ENCODE data around the gene SIRPG.
A peak's percentile ranks its signal among the peaks of the same experiment; 100 is the strongest.
"Not testable (repeated sequence)": the region's sequence is repeated elsewhere in the genome, so short reads cannot be mapped to it uniquely, and the experiment has no call there.

Gene SIRPG

DNA sequence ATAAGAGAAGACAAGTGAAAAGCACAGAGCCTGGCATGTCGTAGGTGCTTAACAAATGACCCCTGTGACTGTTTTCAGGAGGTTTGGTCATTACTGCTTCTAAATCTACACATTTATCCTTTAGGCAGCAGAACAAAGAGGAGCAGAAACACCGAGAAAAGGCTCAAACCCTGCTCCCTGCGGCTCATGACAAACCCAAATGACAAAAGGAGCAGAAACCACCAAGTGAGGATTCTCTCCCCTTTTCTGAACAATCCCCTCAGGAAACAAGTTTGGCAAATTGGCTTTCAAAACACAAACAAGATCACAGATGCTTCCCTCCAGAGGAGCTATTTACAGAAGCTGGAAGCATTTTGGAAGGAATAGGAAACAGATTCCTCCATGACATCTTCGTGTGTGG lies 15.8 kb upstream of the SIRPG start:
- DNase-seq, result no peak
- intact Hi-C loops (cut with DNase I), result no loop called here

DNA sequence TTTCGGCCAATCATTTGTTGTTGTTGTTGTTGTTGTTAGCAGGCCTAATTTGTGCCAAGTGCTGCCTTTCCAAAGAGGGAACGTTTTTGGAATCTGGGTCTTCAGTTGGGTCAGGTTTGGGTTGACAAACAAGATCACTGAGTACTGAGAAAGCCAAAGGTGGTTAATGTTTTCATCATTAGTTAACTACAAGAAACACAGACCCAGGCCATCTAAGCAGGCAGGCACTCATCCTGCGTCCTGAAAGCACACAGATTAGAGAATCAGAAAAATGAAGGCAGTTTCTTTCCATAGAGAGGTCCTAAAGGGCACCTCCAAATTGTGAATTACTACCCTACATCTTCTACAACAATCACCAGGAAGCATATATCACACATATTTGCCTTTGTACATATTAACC lies 15.1 kb upstream of the SIRPG start:
- no peak for DNase-seq
- intact Hi-C loops (cut with DNase I), result no loop called here

- DNase-seq, result peak in 7 of 10 donors; percentile 16 to 94 (median 37)
- intact Hi-C loops (cut with DNase I), result no loop called here
Observed at GRCh38 chr20:1671891-1672669, 14.5 kb upstream of the SIRPG start.

GRCh38 chr20:1669304-1669703 lies 11.7 kb upstream of the SIRPG start:
- intact Hi-C loops (cut with DNase I), result no loop called here
- no peak for DNase-seq

DNA sequence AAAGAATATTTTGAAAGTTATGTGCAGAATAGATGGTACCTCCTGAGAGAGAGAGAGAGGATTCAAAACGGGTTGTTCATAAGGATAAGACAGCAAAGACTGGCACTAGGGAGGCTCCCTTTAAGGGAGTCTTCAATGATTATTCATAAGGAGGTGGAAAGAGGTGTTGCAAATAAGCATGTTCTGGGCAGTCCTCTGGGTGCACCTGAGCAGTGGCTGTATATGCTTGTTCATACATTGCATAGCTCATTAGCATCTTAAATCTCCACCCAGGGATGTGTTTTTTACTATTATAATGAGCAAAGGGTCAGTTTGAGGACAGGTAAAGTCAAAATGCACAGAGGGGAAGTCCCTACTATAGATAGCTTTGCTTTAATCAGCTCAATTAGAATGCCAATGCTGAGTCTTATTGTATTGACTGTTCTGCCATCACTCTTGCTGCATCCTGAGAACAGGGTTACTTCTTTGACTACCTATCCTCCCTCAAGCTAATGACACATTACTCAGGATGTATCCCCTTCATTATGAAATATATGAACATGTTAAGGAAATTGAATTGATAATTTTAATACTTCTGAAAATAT lies 10.0 kb upstream of the SIRPG start:
- intact Hi-C loops (cut with DNase I), result no loop called here
- DNase-seq, result no peak

DNA sequence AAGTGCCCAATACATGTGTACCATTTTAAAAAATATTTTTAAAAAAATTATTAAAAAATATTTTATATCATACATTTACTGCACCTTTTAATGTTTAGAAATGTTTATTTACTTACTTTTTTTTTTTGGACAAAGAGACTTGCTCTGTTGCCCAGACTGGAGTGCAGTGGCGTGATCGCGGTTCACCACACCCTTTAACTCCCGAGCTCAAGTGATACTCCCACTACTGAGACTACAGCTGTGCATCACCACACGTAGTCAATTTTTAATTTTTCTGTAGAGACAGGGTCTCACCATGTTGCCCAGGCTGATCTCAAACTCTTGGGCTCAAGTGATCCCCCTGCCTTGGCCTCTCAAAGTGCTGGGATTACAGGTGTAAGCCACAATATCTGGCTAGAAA lies 9.2 kb upstream of the SIRPG start:
- intact Hi-C loops (cut with DNase I), result no loop called here
- DNase-seq, result no peak

DNA sequence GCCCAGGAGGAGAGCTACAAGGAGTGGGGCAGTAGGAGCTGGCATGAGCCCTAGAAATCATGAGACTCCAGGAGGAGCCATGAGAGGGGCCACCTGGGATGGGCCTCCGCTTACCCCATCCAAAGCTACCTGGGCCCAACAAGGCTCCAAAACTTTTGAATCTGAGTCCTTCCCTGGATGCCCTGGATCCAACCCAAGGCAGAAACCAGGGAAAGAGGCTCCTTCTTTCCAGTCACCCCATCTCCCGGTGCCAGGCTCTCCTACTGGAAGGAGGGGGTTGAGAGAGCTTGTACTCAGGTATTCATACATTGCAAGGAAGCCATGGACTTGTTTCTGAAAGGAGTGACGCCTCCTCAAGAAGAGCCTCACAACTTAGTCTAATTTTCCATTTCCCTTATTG lies 7.8 kb upstream of the SIRPG start:
- intact Hi-C loops (cut with DNase I), result no loop called here
- DNase-seq, result no peak

GRCh38 chr20:1664911-1665310 lies 7.3 kb upstream of the SIRPG start:
- DNase-seq, result no peak
- intact Hi-C loops (cut with DNase I), result no loop called here

DNA sequence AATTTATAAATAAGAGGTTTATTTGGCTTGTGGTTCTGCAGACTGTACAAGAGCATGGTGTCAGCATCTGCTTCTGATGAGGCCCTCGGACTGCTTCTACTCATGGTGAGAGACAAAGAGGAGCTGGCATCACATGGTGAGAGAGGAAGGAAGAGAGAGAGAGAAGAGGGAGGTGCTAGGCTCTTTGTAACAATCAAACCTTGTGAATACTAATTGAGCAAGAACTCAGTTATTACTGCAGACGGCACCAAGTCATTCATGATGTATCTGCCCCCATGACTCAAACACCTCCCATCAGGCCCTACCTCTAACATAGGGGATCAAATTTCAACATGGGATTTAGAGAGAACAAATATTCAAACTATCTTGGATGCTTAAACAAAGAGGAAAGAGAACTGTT lies 6.3 kb upstream of the SIRPG start:
- intact Hi-C loops (cut with DNase I), result no loop called here
- no peak for DNase-seq

DNA sequence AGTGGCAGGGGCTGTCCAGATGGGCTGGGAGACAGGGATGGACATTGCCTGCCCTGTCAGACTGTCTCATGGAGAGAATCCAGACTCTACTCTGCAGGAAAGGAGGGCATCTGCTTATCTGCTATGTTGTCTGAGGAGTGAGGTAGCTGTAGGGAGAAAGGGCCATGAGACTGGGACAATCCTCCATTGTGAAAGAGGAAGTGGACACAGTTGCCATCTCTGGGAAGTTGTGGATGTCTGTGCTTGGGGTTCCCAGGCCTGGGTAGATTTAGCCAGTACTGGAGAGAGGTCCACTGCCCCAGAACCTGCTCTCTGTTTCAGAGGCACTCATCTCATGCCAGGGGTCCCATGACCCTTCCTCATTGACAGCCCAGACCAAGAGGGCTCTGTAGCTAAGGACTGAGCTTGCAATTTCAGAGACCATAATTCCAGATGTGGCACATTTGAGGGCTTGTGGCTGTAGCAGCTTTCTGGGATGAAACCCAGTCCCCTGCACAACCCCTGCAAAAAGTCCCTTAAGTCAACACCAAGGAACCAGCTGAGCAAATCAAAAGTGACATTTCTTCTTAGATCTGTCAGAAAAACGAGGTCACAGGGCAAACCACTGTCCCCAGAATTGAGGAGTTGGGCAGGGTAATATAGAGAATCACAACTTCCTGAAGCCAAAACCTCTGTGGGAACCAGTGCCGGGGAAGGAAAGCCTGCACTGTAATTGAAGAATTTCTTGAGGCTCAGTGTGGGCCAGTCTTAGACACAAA lies 4.1 kb upstream of the SIRPG start:
- DNase-seq, result no peak
- intact Hi-C loops (cut with DNase I), result no loop called here

- intact Hi-C loops (cut with DNase I), result no loop called here
- DNase-seq, result no peak
Observed at GRCh38 chr20:1660246-1660645, 2.7 kb upstream of the SIRPG start.

DNA sequence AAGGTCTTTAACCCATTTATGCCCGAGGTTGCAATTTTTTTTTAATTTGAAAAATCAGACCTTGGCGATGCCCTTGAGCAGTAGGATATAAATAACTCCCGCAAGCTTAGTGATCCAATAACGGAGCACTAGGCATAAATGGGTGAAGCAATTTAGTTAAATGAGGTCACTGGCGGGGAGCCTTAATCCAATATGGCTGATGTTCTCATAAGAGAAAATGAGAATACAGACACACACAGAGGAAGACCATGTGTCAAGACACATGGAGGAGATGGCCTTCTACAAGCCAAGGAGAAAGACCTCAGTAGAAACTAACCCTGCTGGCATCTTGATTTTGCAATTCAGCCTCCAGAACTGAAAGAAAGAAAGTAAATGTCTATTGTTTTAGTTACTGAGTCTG lies 735 bp downstream of the SIRPG start:
- no peak for DNase-seq
- intact Hi-C loops (cut with DNase I), result no loop called here

GRCh38 chr20:1654996-1655395 lies 2.6 kb downstream of the SIRPG start:
- DNase-seq, result no peak
- intact Hi-C loops (cut with DNase I), result no loop called here

GRCh38 chr20:1652960-1653359 lies 4.6 kb downstream of the SIRPG start:
- no peak for DNase-seq
- intact Hi-C loops (cut with DNase I), result no loop called here

DNA sequence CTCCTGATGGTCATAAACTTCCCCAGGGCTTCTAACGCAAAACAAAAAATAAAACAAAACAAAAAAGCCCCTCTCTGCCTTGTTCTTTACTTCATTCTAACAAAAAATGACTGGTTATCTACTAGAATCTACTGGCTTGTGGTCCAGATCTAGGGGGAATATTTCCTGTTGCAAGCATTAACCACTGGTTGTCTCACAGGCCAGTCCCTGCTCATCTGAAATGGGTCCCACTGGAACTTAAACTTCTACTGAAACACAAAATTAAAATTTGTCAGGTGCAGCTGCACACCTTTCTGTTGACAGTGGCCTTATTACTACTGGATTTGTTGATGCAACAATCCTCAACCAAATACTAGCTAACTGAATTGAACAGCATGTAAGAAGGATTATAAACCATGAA lies 5.5 kb downstream of the SIRPG start:
- no peak for DNase-seq
- intact Hi-C loops (cut with DNase I), result no loop called here

GRCh38 chr20:1651268-1652058 lies 6.1 kb downstream of the SIRPG start:
- no peak for DNase-seq
- intact Hi-C loops (cut with DNase I), result no loop called here

DNA sequence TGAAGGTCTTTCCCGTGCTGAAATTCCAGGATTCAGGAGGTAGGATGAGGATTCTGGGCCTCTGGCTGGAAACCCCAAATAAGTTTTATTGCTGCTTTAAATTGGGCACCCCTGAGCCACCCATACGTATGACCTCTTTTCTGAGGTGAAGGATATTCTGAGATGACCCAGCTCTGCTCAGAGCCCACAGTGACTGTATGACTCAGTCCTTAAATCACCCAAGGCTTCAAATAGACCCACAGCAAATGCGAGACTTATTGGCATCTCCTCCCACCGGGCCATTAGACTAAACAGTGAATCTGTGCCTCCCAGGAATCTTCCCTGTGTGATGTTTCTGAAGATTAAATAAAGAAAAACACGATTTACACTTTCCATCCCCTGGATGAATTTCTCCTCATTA lies 9.5 kb downstream of the SIRPG start:
- intact Hi-C loops (cut with DNase I), result no loop called here
- no peak for DNase-seq

GRCh38 chr20:1646975-1647431 lies 10.6 kb downstream of the SIRPG start:
- DNase-seq, result no peak
- intact Hi-C loops (cut with DNase I), result no loop called here

DNA sequence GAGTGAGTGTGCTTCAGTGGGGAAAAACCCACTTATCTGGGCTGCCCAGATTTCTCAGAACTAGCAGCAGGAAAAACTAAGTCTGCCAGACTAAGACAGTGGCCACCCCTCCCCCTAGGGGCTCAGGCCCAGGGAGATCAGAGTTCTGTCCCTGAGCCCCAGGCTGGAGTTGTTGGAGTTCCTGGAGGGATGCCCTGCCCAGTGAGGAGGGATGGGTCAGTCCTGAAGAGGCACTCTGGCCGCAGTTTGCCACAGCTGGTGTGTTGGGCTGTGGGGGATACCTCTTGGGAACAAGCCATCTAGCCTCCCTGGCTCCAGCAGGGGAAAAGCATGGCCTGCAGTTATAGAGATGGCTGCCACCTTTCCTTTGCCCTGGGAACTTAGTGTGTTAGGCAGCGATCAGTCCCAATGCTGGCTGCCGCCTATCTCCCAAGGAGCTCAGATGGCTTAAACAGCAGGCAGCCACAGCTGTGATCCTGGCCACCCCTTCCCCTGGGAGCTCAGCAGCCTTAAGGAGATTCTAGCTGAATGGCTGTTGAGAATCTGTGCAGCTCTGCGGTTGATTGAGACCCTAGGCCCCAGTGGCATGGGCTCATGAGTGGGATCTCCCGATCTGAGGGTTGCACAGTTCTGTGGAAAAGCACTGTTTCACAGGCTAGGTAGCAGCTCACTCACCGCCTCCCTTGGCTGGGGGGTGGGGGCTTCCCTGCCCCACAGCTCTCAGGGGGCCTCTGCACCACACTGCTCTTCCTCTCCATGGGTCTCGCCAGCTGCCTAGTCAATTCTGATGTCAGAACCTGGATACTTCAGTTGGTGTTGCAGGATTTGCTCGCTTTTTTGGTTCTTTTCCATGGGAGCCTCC lies 13.2 kb downstream of the SIRPG start:
- intact Hi-C loops (cut with DNase I), result no loop called here
- DNase-seq, result no peak

- intact Hi-C loops (cut with DNase I); DNase-seq: not testable (repeated sequence)
Observed at GRCh38 chr20:1638643-1639042, 18.9 kb downstream of the SIRPG start.
